GM23248 (cell line): ENCODE measurements around the gene ERC2. TPM values are rescaled to one million over a fixed set of nuclear protein-coding genes. Genes with fewer than 3 reads are reported as not detected.

Source experiments
- DNase-seq: peaks from one replicate; pipeline ENCODE4 v3.0.0-alpha.2; 2015
- H2AFZ ChIP-seq: fragments of 200-600 bp; sonication (generic); 2 replicates; pipeline ENCODE4 v1.6.1; 2016; ENCODE audit warnings: antibody characterized with exemption
- H3F3A ChIP-seq: fragments of 200-600 bp; sonication (generic); 2 replicates; pipeline ENCODE4 v1.6.1; 2016; ENCODE audit warnings: mild to moderate bottlenecking, antibody characterized with exemption, mixed run types; ENCODE audit not compliant: insufficient read depth
- H3K27ac ChIP-seq: fragments of 200-600 bp; sonication (generic); 2 replicates; pipeline ENCODE4 v1.5.1; 2016; ENCODE audit warnings: mild to moderate bottlenecking
- H3K27me3 ChIP-seq: fragments of 200-600 bp; sonication (generic); replicated peaks from 2 replicates; pipeline ENCODE4 v1.6.1; 2016; ENCODE audit warnings: mild to moderate bottlenecking; ENCODE audit not compliant: insufficient read depth
- H3K36me3 ChIP-seq: fragments of 200-600 bp; sonication (generic); 2 replicates; pipeline ENCODE4 v1.6.1; 2016; ENCODE audit warnings: low read depth, mild to moderate bottlenecking
- H3K4me1 ChIP-seq: fragments of 200-600 bp; sonication (generic); 2 replicates; pipeline ENCODE4 v1.6.1; 2016; ENCODE audit warnings: mild to moderate bottlenecking; ENCODE audit not compliant: insufficient read depth
- H3K4me2 ChIP-seq: fragments of 200-600 bp; sonication (generic); one replicate; pipeline ENCODE4 v1.6.1; 2016; ENCODE audit warnings: mild to moderate bottlenecking; ENCODE audit not compliant: unreplicated experiment
- H3K4me3 ChIP-seq: fragments of 200-600 bp; sonication (generic); 2 replicates; pipeline ENCODE4 v1.5.1; 2016; ENCODE audit warnings: mild to moderate bottlenecking
- H3K79me2 ChIP-seq: fragments of 200-600 bp; sonication (generic); 2 replicates; pipeline ENCODE4 v1.6.1; 2016; ENCODE audit warnings: mild to moderate bottlenecking; ENCODE audit not compliant: insufficient read depth
- H3K9ac ChIP-seq: fragments of 200-600 bp; sonication (generic); 2 replicates; pipeline ENCODE4 v1.6.1; 2016; ENCODE audit warnings: mild to moderate bottlenecking
- H3K9me2 ChIP-seq: fragments of 200-600 bp; sonication (generic); 2 replicates; pipeline ENCODE4 v1.6.1; 2016; ENCODE audit warnings: mixed run types, mild to moderate bottlenecking, moderate library complexity; ENCODE audit not compliant: insufficient read depth
- H3K9me3 ChIP-seq: fragments of 200-600 bp; sonication (generic); one replicate; pipeline ENCODE4 v1.6.1; 2017; ENCODE audit warnings: low read depth
- H4K20me1 ChIP-seq: fragments of 200-600 bp; sonication (generic); 2 replicates; pipeline ENCODE4 v1.6.0; 2016; ENCODE audit not compliant: insufficient read depth
- EZH2 ChIP-seq: fragments of 200-600 bp; sonication (generic); IDR thresholded peaks from 2 replicates; pipeline ENCODE4 v1.6.1; 2018; ENCODE audit warnings: antibody characterized with exemption, mild to moderate bottlenecking; ENCODE audit not compliant: insufficient read depth, poor library complexity, severe bottlenecking
- EZH2phosphoT487 ChIP-seq: fragments of 200-600 bp; sonication (generic); IDR thresholded peaks from 2 replicates; pipeline ENCODE4 v1.6.1; 2018; ENCODE audit warnings: antibody characterized with exemption, moderate library complexity, mild to moderate bottlenecking, low read depth; ENCODE audit not compliant: insufficient read depth
- WGBS, 2 experiments: methylation state at CpG; one replicate each; pipeline ENCODE4 v1.1.6; 2015 to 2017; ENCODE audit warnings: low lambda C conversion rate in 2 of 2, low coverage in 1 of 2; ENCODE audit errors: missing lambda C conversion rate in 2 of 2; 5-methylcytosine and 5-hydroxymethylcytosine counted together
- in situ Hi-C: fragments of 300-500 bp; cut with MboI; formaldehyde crosslinking; loops from 2 replicates; pipeline ENCODE4 v1.15.0; 2020
- polyA plus RNA-seq: library from polyadenylated mRNA; unstranded; fragments of >200 nt; fragmentation: Nextera tagmentation; extraction: Ambion mirVana; gene quantifications from 2 replicates; pipeline ENCODE4 v1.2.1, GENCODE V29; 2016
- total RNA-seq: library from RNA; depleted of rRNA; stranded (reverse); fragments of >200 nt; shearing (Covaris generic); gene quantifications from 2 replicates; pipeline ENCODE4 v1.2.3, GENCODE V29; 2014

Gene ERC2
- total and polyA plus RNA-seq, 2 experiments from 2014 or later, result not detected

DNA sequence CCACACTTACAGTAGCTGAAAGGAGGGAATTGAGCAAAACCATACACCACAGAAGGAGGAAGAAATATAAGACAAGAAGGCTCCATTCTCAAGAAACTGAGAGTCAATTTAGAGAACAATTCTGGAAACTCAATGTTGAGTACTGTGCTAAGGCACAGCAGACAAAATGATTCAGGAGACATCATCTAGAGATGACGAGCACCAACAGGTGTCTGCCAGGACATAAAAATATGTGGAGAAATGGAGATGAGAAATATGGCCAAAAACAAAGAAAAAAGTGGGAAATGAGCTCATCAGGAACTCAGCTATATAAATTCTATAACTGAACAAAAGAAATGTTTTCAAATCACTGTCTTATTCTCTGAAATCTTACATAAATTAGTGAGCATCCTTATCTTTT is 343.7 kb downstream of the ERC2 start:
- TF ChIP-seq EZH2 (no peak), EZH2phosphoT487 (no peak)
- H3K4me3 ChIP-seq, result no peak overlapping the region
- no peak overlapping the region for H3K4me2 ChIP-seq
- DNase-seq, result no peak
- H2AFZ ChIP-seq, result no peak overlapping the region
- H3K4me1 ChIP-seq, result peaks cover 20% of the 10 kb centered on the region
- H3K79me2 ChIP-seq, result no peaks in the 10 kb centered on the region
- no peaks in the 10 kb centered on the region for H3K27me3 ChIP-seq
- no peaks in the 10 kb centered on the region for H3K9me3 ChIP-seq
- H4K20me1 ChIP-seq, result no peaks in the 10 kb centered on the region
- no peak overlapping the region for H3K27ac ChIP-seq
- H3K9me2 ChIP-seq, result no peaks in the 10 kb centered on the region
- H3K9ac ChIP-seq, result no peak overlapping the region
- peaks cover 19% of the 10 kb centered on the region for H3F3A ChIP-seq
- WGBS, 2 experiments, result 88 to 95% methylated on average over 1 of the region's 1 CpG
- in situ Hi-C loops, result no loop called here
- H3K36me3 ChIP-seq, result no peaks in the 10 kb centered on the region

GRCh38 chr3:56123487-56123886 is 344.8 kb downstream of the ERC2 start:
- H3K4me2 ChIP-seq, result no peak overlapping the region
- H3K79me2 ChIP-seq, result no peaks in the 10 kb centered on the region
- H2AFZ ChIP-seq, result no peak overlapping the region
- H3K9me2 ChIP-seq, result no peaks in the 10 kb centered on the region
- no peaks in the 10 kb centered on the region for H3K36me3 ChIP-seq
- H4K20me1 ChIP-seq, result no peaks in the 10 kb centered on the region
- no peak for DNase-seq
- H3K9me3 ChIP-seq, result no peaks in the 10 kb centered on the region
- peaks cover 25% of the 10 kb centered on the region for H3F3A ChIP-seq
- no peak overlapping the region for H3K27ac ChIP-seq
- H3K4me1 ChIP-seq, result peaks cover 24% of the 10 kb centered on the region
- H3K9ac ChIP-seq, result no peak overlapping the region
- 92 to 93% methylated on average over 3 of the region's 3 CpGs for WGBS, 2 experiments
- TF ChIP-seq EZH2phosphoT487 (no peak), EZH2 (no peak)
- no peaks in the 10 kb centered on the region for H3K27me3 ChIP-seq
- no peak overlapping the region for H3K4me3 ChIP-seq
- in situ Hi-C loops, result no loop called here

DNA sequence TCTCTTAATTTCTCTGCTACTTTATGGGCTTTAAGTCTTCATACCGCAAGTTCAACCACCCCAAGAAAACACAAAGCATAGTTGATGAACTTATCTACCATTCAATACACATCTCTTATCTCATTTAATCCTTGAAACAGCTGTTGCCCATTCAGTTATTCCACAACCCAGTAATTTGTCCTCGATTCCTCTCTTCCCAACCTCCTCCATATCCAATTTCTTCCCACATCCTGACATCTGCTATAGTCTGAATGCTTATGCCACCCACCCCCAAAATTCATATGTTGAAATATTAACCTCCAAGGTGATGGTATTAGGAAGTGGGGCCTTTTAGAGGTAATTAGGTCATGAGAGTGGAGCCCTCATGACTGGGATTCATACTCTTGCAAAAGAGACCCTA is 345.4 kb downstream of the ERC2 start:
- H3K9me3 ChIP-seq, result no peaks in the 10 kb centered on the region
- WGBS, 2 experiments, result 88 to 95% methylated on average over 2 of the region's 2 CpGs
- in situ Hi-C loops, result no loop called here
- TF ChIP-seq EZH2, result no peak
- TF ChIP-seq EZH2phosphoT487, result no peak
- H3K27ac ChIP-seq, result no peak overlapping the region
- H3K79me2 ChIP-seq, result no peaks in the 10 kb centered on the region
- H3K4me1 ChIP-seq, result peaks cover 24% of the 10 kb centered on the region
- H3K4me3 ChIP-seq, result no peak overlapping the region
- no peaks in the 10 kb centered on the region for H3K36me3 ChIP-seq
- no peaks in the 10 kb centered on the region for H3K9me2 ChIP-seq
- DNase-seq, result no peak
- no peaks in the 10 kb centered on the region for H3K27me3 ChIP-seq
- no peak overlapping the region for H3K4me2 ChIP-seq
- no peak overlapping the region for H3K9ac ChIP-seq
- peaks cover 25% of the 10 kb centered on the region for H3F3A ChIP-seq
- H4K20me1 ChIP-seq, result no peaks in the 10 kb centered on the region
- no peak overlapping the region for H2AFZ ChIP-seq

- no peak for TF ChIP-seq EZH2
- no peak for TF ChIP-seq EZH2phosphoT487
- 85 to 86% methylated on average over 2 of the region's 2 CpGs for WGBS, 2 experiments
- in situ Hi-C loops, result no loop called here
Observed at GRCh38 chr3:56121716-56122115, 346.6 kb downstream of the ERC2 start.

More at GRCh38 chr3:56121716-56122115, 346.6 kb downstream of the ERC2 start:
- no peaks in the 10 kb centered on the region for H3K79me2 ChIP-seq
- H3K4me3 ChIP-seq, result no peak overlapping the region
- no peak overlapping the region for H3K4me2 ChIP-seq
- H4K20me1 ChIP-seq, result no peaks in the 10 kb centered on the region
- no peak for DNase-seq
- peaks cover 24% of the 10 kb centered on the region for H3K4me1 ChIP-seq
- H3K9me2 ChIP-seq, result no peaks in the 10 kb centered on the region
- no peaks in the 10 kb centered on the region for H3K9me3 ChIP-seq
- H3K36me3 ChIP-seq, result no peaks in the 10 kb centered on the region
- H3K9ac ChIP-seq, result no peak overlapping the region
- no peak overlapping the region for H3K27ac ChIP-seq
- H2AFZ ChIP-seq, result no peak overlapping the region
- no peaks in the 10 kb centered on the region for H3K27me3 ChIP-seq
- peaks cover 25% of the 10 kb centered on the region for H3F3A ChIP-seq
